ENCODE data around the gene TSPEAR. TPM values are rescaled to one million over a fixed set of nuclear protein-coding genes. Genes with fewer than 3 reads are reported as not detected.

The TSPEAR gene
- total and polyA plus RNA-seq, 9 of the 15 experiments (the other 6 are each of a cell fraction or from before 2014, with no cell fraction given) = not detected

DNA sequence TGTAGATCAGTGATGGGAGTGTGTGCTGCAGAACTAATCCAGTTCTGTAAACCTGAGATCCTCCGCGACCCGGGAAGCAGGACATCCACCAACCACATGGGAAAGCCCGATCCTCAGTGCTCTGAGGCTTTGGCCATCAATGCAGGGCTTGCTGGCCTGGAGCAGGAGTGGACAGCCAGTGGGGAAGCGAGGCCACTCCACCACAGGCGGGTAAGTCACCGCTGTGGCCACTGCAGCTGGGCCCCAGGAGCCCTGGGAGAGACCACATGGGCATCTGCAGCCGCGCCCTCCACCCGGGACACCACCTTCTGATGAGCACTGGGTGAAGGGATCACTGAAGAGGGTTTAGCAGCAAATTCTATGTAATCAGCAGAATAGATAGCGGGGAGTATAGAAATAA lies 30.2 kb downstream of the TSPEAR start (continued):
- no peak for TF ChIP-seq HDAC1 (IDR thresholded peaks at IDR 0.05)

GRCh38 chr21:44677881-44678280 lies 33.5 kb downstream of the TSPEAR start:
- no peak for FAIRE-seq
- Histone ChIP-seq H3K4me3 (no peak overlapping the region), H3K9me3 (replicated peaks; ENCODE audit: control insufficient read depth, insufficient read depth, low read depth, low read length) (no peaks in the 10 kb centered on the region), H2AFZ (ENCODE audit: low read depth, low read length) (no peak overlapping the region), H3K27ac (ENCODE audit: extremely low read depth, low read depth, low read length) (no peak overlapping the region), H4K20me1 (replicated peaks; ENCODE audit: control insufficient read depth, insufficient read depth, low read length) (0 out of 2 replicates have a peak, but pooled peaks cover 2% of the 10 kb centered on the region), H3K36me3 (ENCODE audit: control insufficient read depth, insufficient read depth, low read length) (no peaks in the 10 kb centered on the region), H3K9me1 (ENCODE audit: control insufficient read depth, insufficient read depth, low read length) (no peaks in the 10 kb centered on the region), H3K9ac (ENCODE audit: insufficient read depth in 1 of 2, low read depth in 2 of 2, low read length in 2 of 2) (no peak overlapping the region), H3K79me2 (ENCODE audit: control insufficient read depth, insufficient read depth, low read length) (no peaks in the 10 kb centered on the region), H3K27me3 (ENCODE audit: control insufficient read depth in 2 of 2, insufficient read depth in 2 of 2, low read length in 2 of 2) (peaks cover 9 to 20% of the 10 kb centered on the region in 2 experiments), H3K4me2 (ENCODE audit: insufficient read depth, low read length) (no peak overlapping the region), H3K4me1 (replicated peaks in 1 of 2; ENCODE audit: control insufficient read depth in 2 of 2, insufficient read depth in 2 of 2, low read length in 2 of 2) (peaks cover 0 to 6% of the 10 kb centered on the region in 2 experiments; a peak in 2 of 5 replicates)
- POLR2A ChIA-PET = interaction anchor here (1.1 kb wide), 1 partner anchor 94 kb away, joined by 4 read pairs; no protein-coding TSS in a partner anchor
- CTCF ChIA-PET (ENCODE audit: low intra/inter-chr PET ratio) = no interaction called here
- no peak for DNase-seq (ENCODE audit: extremely low read depth in 1 of 4, low spot score in 3 of 4)
- intact Hi-C loops (cut with micrococcal nuclease) (no loop called here), in situ Hi-C loops (cut with MboI) (no loop called here)
- no peak for ATAC-seq
- WGBS (ENCODE audit: insufficient coverage, low coverage, missing lambda C conversion rate) = 0% methylated on average over 13 of the region's 13 CpGs
- TF ChIP-seq ETV1 (tag; conservative IDR thresholded peaks at IDR 0.05; ENCODE audit: low read depth) = no peak
- TF ChIP-seq ZFX (CRISPR knock-in tag; IDR thresholded peaks at IDR 0.05) = no peak
- TF ChIP-seq ZNF668 (CRISPR knock-in tag; IDR thresholded peaks at IDR 0.05) = no peak
- no peak for TF ChIP-seq ZNF436 (CRISPR knock-in tag; IDR thresholded peaks at IDR 0.05)
- TF ChIP-seq SOX6 (IDR thresholded peaks at IDR 0.05) = no peak
- TF ChIP-seq ATF1 (CRISPR knock-in tag; IDR thresholded peaks at IDR 0.05) = no peak
- TF ChIP-seq ATF1 (tag; IDR thresholded peaks at IDR 0.05) = no peak
- no peak for TF ChIP-seq MTA1 (IDR thresholded peaks at IDR 0.05; ENCODE audit: borderline replicate concordance)
- no peak for TF ChIP-seq TRIM24 (IDR thresholded peaks at IDR 0.05)
- TF ChIP-seq, protein P1, sequence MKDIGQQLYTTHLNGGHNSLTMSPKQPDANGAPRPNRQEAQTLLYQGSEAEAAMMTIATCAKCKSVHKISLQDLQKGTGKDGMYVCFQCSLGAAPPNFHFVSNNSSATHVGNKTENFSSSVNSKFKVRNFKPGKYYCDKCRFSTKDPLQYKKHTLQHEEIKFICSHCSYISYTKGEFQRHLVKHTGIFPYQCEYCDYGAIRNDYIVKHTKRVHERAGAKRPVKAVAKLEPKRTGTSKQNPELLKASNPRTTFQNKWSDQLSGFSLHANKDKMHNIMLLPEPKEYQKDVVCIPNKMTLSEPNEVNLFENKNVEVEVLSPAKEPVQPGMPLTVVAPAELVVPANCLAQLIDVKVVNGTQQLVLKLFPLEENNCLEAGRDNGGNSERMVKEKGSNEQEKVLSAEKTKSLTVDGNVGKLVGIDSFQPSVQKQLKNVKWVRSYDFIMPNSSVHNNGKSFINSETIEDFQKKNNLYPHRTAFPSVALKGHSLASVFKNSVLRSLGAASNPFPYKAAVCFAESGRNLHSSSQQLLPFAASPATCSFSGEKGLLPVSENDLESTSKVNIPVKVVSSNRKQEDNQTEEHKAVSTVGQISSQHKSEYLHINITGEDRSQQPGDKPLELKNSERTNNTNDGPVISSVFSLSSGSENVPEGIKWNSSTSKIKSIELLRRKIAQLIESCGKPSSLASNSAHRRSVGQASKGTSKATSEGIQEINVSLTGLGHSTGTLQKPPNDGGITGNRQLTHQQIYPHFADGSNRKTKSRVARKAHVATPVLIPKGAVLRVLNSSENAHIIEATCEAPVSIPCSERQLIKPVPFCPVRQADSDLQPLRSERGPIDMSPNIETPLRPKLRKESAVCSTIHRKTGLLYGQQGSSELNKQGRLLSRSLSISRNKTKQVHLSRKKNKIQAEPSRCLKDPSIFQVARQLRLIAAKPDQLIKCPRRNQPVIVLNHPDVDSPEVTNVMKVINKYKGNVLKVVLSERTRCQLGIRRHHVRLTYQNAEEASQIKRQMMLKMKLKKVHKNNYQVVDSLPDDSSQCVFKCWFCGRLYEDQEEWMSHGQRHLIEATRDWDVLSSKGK (CRISPR knock-in tag; IDR thresholded peaks at IDR 0.05) = no peak
- TF ChIP-seq, protein P2, sequence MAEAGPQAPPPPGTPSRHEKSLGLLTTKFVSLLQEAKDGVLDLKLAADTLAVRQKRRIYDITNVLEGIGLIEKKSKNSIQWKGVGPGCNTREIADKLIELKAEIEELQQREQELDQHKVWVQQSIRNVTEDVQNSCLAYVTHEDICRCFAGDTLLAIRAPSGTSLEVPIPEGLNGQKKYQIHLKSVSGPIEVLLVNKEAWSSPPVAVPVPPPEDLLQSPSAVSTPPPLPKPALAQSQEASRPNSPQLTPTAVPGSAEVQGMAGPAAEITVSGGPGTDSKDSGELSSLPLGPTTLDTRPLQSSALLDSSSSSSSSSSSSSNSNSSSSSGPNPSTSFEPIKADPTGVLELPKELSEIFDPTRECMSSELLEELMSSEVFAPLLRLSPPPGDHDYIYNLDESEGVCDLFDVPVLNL (CRISPR knock-in tag; IDR thresholded peaks at IDR 0.05; ENCODE audit: low read depth) = no peak
- TF ChIP-seq ELK1 (CRISPR knock-in tag; IDR thresholded peaks at IDR 0.05) = no peak
- no peak for TF ChIP-seq ATF3 (IDR thresholded peaks at IDR 0.05)
- no peak for TF ChIP-seq ATF3 (CRISPR knock-in tag; conservative IDR thresholded peaks at IDR 0.05)
- BruUV-seq (replicated peaks) = no TSS peak
